ENCODE results near the gene MMP25. TPM values are rescaled to one million over a fixed set of nuclear protein-coding genes. Genes with fewer than 3 reads are reported as not detected.

Gene MMP25
- total and polyA plus RNA-seq, 9 of the 15 experiments (the other 6 are each of a cell fraction or from before 2014, with no cell fraction given), result 0.03 to 0.04 TPM; not detected in 7

DNA sequence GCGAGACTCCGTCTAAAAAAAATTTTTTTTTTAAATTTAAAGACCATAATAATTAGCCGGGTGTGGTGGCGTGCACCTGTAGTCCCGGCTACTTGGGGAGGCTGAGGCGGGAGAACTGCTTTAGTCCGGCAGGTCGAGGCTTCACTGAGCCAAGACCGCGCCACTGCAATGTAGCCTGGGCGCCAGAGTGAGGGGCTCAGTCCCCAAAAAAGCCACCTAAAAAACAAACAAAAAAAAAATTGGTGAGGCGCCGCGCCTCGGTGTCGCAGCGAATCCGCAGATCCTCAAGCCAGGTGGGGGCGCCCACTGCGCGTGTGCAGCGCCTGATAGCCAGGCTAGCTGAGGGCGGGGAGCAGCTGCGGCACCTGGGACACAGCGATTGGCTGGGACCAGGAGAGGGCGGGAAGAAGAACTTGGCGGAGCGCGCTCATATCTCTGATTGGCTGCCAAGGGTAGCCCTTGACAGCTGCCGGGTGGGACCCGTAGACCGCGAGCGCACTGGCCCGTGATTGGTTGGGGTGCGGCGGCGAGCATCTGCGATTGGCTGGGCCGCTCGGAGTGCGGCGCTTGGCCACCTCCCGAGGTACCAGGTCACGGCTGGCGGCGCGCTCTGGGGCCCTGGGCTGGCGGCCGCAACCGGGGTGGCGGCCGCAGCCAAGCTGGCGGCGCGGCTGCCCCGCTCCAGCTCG, 42.6 kb upstream of the MMP25 start (continued):
- TF ChIP-seq, protein P1, sequence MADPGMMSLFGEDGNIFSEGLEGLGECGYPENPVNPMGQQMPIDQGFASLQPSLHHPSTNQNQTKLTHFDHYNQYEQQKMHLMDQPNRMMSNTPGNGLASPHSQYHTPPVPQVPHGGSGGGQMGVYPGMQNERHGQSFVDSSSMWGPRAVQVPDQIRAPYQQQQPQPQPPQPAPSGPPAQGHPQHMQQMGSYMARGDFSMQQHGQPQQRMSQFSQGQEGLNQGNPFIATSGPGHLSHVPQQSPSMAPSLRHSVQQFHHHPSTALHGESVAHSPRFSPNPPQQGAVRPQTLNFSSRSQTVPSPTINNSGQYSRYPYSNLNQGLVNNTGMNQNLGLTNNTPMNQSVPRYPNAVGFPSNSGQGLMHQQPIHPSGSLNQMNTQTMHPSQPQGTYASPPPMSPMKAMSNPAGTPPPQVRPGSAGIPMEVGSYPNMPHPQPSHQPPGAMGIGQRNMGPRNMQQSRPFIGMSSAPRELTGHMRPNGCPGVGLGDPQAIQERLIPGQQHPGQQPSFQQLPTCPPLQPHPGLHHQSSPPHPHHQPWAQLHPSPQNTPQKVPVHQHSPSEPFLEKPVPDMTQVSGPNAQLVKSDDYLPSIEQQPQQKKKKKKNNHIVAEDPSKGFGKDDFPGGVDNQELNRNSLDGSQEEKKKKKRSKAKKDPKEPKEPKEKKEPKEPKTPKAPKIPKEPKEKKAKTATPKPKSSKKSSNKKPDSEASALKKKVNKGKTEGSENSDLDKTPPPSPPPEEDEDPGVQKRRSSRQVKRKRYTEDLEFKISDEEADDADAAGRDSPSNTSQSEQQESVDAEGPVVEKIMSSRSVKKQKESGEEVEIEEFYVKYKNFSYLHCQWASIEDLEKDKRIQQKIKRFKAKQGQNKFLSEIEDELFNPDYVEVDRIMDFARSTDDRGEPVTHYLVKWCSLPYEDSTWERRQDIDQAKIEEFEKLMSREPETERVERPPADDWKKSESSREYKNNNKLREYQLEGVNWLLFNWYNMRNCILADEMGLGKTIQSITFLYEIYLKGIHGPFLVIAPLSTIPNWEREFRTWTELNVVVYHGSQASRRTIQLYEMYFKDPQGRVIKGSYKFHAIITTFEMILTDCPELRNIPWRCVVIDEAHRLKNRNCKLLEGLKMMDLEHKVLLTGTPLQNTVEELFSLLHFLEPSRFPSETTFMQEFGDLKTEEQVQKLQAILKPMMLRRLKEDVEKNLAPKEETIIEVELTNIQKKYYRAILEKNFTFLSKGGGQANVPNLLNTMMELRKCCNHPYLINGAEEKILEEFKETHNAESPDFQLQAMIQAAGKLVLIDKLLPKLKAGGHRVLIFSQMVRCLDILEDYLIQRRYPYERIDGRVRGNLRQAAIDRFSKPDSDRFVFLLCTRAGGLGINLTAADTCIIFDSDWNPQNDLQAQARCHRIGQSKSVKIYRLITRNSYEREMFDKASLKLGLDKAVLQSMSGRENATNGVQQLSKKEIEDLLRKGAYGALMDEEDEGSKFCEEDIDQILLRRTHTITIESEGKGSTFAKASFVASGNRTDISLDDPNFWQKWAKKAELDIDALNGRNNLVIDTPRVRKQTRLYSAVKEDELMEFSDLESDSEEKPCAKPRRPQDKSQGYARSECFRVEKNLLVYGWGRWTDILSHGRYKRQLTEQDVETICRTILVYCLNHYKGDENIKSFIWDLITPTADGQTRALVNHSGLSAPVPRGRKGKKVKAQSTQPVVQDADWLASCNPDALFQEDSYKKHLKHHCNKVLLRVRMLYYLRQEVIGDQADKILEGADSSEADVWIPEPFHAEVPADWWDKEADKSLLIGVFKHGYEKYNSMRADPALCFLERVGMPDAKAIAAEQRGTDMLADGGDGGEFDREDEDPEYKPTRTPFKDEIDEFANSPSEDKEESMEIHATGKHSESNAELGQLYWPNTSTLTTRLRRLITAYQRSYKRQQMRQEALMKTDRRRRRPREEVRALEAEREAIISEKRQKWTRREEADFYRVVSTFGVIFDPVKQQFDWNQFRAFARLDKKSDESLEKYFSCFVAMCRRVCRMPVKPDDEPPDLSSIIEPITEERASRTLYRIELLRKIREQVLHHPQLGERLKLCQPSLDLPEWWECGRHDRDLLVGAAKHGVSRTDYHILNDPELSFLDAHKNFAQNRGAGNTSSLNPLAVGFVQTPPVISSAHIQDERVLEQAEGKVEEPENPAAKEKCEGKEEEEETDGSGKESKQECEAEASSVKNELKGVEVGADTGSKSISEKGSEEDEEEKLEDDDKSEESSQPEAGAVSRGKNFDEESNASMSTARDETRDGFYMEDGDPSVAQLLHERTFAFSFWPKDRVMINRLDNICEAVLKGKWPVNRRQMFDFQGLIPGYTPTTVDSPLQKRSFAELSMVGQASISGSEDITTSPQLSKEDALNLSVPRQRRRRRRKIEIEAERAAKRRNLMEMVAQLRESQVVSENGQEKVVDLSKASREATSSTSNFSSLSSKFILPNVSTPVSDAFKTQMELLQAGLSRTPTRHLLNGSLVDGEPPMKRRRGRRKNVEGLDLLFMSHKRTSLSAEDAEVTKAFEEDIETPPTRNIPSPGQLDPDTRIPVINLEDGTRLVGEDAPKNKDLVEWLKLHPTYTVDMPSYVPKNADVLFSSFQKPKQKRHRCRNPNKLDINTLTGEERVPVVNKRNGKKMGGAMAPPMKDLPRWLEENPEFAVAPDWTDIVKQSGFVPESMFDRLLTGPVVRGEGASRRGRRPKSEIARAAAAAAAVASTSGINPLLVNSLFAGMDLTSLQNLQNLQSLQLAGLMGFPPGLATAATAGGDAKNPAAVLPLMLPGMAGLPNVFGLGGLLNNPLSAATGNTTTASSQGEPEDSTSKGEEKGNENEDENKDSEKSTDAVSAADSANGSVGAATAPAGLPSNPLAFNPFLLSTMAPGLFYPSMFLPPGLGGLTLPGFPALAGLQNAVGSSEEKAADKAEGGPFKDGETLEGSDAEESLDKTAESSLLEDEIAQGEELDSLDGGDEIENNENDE (IDR thresholded peaks at IDR 0.05; ENCODE audit: low read depth, low read length), result no peak
- no peak for TF ChIP-seq HOXB6 (CRISPR knock-in tag; IDR thresholded peaks at IDR 0.05; ENCODE audit: borderline replicate concordance)
- no peak for TF ChIP-seq CREBBP (IDR thresholded peaks at IDR 0.05; ENCODE audit: low read depth, low read length)
- no peak for TF ChIP-seq PHF20 (IDR thresholded peaks at IDR 0.05; ENCODE audit: partially characterized antibody)
- no peak for TF ChIP-seq KLF10 (CRISPR knock-in tag; IDR thresholded peaks at IDR 0.05)
- TF ChIP-seq, protein P2, sequence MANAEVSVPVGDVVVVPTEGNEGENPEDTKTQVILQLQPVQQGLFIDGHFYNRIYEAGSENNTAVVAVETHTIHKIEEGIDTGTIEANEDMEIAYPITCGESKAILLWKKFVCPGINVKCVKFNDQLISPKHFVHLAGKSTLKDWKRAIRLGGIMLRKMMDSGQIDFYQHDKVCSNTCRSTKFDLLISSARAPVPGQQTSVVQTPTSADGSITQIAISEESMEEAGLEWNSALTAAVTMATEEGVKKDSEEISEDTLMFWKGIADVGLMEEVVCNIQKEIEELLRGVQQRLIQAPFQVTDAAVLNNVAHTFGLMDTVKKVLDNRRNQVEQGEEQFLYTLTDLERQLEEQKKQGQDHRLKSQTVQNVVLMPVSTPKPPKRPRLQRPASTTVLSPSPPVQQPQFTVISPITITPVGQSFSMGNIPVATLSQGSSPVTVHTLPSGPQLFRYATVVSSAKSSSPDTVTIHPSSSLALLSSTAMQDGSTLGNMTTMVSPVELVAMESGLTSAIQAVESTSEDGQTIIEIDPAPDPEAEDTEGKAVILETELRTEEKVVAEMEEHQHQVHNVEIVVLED (CRISPR knock-in tag; IDR thresholded peaks at IDR 0.05), result no peak
- no peak for TF ChIP-seq HDAC3 (IDR thresholded peaks at IDR 0.05; ENCODE audit: borderline replicate concordance, partially characterized antibody)
- TF ChIP-seq, protein P3, sequence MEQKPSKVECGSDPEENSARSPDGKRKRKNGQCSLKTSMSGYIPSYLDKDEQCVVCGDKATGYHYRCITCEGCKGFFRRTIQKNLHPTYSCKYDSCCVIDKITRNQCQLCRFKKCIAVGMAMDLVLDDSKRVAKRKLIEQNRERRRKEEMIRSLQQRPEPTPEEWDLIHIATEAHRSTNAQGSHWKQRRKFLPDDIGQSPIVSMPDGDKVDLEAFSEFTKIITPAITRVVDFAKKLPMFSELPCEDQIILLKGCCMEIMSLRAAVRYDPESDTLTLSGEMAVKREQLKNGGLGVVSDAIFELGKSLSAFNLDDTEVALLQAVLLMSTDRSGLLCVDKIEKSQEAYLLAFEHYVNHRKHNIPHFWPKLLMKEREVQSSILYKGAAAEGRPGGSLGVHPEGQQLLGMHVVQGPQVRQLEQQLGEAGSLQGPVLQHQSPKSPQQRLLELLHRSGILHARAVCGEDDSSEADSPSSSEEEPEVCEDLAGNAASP (IDR thresholded peaks at IDR 0.05), result no peak
- TF ChIP-seq CBX8 (IDR thresholded peaks at IDR 0.05; ENCODE audit: borderline replicate concordance, extremely low read depth, low read depth, low read length, poor library complexity, severe bottlenecking), result no peak

Measured in K562 (cell line).